ENCODE data around the gene SRPRA.

GRCh38 chr11:126288237-126288636 is 19.5 kb upstream of the SRPRA start:
- TF ChIP-seq POLR2AphosphoS5 (IDR thresholded peaks at IDR 0.05; ENCODE audit: borderline replicate concordance, low read depth, low read length) (no peak), EZH2 (IDR thresholded peaks at IDR 0.05) (no peak), FOXP2 (optimal IDR thresholded peaks at IDR 0.05; ENCODE audit: control extremely low read depth, extremely low read length, insufficient read depth) (no peak)

Data from SK-N-MC (cell line).